Stimulated activated CD8-positive, alpha-beta memory T cell treated with anti-CD3 and anti-CD28 coated beads, Interleukin-2, amount 100 ng/mL, for 48 hours (primary cell): ENCODE data around the gene HIVEP3.

Experiments
- DNase-seq, 2 donors: peaks; one replicate each; pipeline ENCODE4 v3.0.0-alpha.2; 2020; ENCODE audit warnings: low read depth in 2 of 2

HIVEP3 gene

GRCh38 chr1:41468122-41468762 lies 450.5 kb downstream of the HIVEP3 start:
- no peak for DNase-seq

DNA sequence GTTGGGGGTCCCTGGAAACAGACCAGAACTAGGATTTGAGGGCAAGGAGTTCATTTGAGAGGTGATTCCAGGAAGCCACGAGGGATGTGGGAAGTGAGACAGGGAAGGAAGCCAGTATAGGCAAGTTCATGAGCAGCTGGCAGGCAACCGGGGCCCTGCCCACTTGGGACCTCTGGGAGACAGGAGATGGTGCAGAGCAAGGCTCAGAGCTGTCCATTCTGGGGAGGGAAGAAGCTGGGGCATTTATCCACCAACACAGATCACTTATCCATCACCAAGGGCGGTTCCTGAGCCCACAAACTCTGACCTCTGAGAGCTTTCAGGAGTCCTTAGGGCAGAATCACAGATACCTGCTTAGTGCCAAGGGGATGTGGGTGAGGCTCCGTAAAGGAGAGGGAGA lies 451.0 kb downstream of the HIVEP3 start:
- DNase-seq, result no peak

DNA sequence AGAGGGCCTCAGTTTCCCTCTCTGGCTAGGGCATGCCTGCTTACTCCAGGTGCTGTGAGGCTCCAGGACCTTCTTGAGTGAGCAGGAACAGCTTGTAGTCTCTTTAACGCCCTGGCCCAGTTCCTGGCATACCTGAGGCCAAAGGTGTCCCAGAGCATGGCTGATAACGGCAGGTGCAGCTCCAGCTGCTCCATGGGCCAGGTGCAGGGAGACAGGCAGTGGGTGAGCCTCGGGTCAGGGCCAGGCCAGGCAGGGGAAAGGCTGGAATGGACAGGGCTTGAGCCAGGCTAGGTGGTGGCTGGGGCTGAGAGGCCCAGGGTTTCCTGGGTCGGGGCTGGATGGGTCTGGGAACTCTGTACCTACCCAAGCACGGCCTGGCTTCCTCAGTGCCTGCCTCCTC lies 452.6 kb downstream of the HIVEP3 start:
- no peak for DNase-seq

- no peak for DNase-seq
Measured at GRCh38 chr1:41465741-41466140, 453.0 kb downstream of the HIVEP3 start.

DNA sequence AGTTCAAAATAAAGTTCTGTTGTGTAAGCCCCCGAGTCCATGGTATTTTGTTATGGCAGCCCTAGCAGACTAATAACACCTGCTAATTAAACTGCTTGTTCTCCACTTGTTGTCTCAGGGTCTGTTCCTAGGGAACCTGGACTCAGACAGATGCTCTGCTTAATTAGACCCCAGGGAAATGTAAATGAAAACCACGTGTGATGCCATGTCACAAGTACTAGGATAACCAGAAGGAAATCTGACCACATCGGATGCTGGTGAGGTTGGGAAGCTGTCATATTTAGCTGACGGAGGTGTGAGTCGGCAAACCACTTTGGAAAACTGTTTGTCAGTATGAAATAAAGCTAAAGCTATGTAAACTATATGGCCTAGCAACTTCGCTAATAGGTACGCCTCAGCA lies 453.8 kb downstream of the HIVEP3 start:
- no peak for DNase-seq

GRCh38 chr1:41463516-41463915 lies 455.2 kb downstream of the HIVEP3 start:
- DNase-seq, result no peak

GRCh38 chr1:41462680-41463004 lies 456.1 kb downstream of the HIVEP3 start:
- DNase-seq, result no peak

DNA sequence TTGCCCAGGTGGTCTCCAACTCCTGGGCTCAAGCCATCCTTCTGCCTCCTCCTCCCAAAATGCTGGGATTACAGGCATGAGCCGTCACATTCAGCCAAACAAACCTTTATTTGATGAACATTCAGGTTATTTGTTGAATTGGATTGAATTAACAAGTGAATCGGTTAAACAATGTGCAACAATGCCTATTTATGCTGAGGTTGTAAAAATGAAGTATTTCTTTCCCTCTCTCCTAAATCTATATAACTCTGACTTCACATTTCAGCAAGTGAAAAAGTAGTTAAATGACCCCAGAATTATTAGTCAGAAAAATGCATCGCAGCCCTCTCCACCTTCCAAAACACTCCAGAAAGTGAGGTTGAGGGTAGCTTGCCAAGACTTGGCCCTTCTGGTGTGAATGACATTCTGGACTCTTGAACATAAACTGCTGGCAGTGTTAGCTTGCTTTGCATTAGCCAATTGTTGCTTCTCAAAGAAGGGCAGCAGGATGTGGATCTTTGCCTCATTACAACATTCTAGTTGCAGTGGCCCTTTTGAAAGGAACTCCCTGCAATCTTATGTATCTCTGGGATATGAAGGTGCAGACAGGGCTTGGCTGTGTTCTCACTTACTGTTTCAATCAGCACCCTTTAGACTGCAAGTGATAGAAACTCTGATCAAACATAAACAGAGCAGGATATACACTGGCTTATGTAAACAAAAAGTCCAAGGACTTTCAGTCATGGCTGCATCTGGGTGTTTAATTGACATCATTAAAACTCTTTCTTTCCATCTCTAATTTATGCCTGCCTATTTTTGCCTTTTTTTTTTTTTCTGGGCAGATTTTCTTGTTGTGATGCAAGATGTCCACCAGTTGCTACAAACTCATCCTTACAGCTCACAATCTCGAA lies 456.7 kb downstream of the HIVEP3 start:
- DNase-seq, result no peak

DNA sequence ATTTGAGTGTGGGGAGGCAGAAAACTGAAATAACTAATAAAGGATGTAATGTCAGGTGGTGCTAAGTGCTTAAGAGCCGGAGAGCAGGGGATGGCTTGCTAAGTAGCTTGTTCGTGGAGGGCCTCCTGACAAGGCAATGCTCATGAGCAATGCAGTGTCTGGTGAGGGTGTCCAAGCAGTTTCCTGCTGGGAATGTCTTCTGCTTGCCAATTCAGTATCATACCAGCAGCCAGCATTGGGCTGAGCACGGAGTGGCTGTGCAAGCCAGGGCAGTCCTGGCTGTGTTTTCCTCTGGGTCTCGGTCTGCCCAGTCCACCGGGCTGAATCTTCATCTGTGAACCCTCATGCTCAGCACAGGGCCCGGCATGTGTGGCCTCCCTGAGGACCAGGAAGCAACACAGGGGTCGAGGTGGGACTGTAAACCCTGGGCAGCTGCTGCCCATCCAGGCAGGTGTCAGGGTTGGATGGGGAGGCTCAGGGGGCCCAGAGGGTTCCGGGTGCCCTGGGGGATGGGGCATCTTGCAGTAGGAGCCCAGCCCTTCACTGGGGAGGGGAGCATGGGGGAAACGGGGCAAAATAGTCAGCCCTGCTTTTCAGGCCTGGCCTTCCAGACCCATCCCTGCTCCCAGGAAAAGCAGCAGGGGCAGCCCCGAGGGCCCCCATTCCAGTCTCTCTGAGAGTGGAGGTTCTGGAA lies 461.7 kb downstream of the HIVEP3 start:
- DNase-seq, result no peak
